DND-41 (cell line): Measurements from ENCODE around the gene AP5M1.

Source experiments
- CTCF ChIP-seq: IDR thresholded peaks from 2 replicates; pipeline ENCODE4 v1.5.1; 2012; ENCODE audit warnings: borderline replicate concordance, low read length, moderate library complexity, mild to moderate bottlenecking; ENCODE audit not compliant: poor library complexity, severe bottlenecking; ENCODE audit errors: extremely low read depth
- EZH2 ChIP-seq: IDR thresholded peaks from 3 replicates; pipeline ENCODE4 v1.6.1; 2012; ENCODE audit warnings: borderline replicate concordance, low read depth, mild to moderate bottlenecking, moderate library complexity, low read length, inconsistent platforms; ENCODE audit not compliant: severe bottlenecking

GRCh38 chr14:57244106-57244505, 24.7 kb upstream of the AP5M1 start:
- TF ChIP-seq CTCF (no peak), EZH2 (no peak)
